OCI-LY3 (cell line): ENCODE results near the gene SLC25A21.

Source experiments
- CTCF ChIP-seq: fragments of 200-600, 300-600 bp; sonication (generic); IDR thresholded peaks from 2 replicates; pipeline ENCODE4 v1.5.1; 2014; ENCODE audit warnings: antibody characterized with exemption, low read length, low read depth
- EZH2phosphoT487 ChIP-seq: fragments of 200-600 bp; shearing (Covaris generic); IDR thresholded peaks from 2 replicates; pipeline ENCODE4 v1.6.1; 2018; ENCODE audit warnings: antibody characterized with exemption, mixed run types, low read depth

- TF ChIP-seq CTCF (no peak), EZH2phosphoT487 (no peak)
Observed at GRCh38 chr14:36741858-36742257, 430.5 kb downstream of the SLC25A21 start.
